ENCODE measurements around the gene MEF2C.

MEF2C gene

DNA sequence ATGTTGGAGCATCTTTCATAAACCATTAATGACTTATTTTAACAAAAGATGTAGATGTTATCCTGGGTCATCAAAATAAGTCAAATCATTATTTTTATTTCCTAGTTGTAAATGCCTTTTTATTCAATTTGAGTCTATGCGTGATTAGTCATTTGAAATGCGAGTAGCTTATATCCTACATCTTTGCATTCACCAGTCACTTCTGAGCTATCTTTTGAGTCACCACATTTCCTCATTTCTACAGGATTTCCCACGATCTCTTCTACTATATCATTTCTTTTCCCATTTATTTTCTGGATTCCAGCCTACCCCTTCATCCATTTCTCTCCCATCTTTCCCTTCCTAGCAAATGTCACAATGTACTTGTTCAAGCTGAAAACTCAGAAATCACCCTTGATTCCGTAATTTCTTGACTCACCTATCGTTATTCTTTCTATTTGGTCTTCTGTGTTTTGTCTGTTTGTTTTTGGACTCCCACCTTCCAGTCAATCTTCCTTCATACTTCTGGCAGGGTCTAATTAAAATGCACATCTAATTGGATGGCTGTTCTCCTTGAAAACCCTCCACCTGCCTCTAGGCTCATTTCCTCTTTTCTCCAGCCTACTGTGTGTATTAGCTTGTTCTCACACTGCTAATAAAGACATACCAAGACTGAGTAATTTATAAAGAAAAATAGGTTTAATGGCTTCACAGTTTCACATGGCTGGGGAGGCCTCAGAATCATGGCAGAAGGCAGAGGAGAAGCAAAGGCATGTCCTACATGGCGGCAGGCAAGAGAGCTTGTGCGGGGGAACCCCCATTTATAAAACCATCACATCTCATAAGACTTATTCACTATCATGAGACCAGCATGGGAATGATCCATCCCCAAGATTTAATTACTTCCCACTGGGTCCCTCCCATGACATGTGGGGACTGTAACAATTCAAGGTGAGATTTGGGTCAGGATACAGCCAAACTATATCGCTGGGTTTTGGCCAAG, 112.4 kb downstream of the MEF2C start:
- H3K4me2 ChIP-seq (ENCODE audit: low read length) = no peak overlapping the region
- no peaks in the 10 kb centered on the region for H3K9me2 ChIP-seq (ENCODE audit: low read depth, low read length)
- H3K4me3 ChIP-seq (ENCODE audit: low read depth, low read length, poor library complexity, severe bottlenecking) = no peak overlapping the region
- no peak overlapping the region for H2AFZ ChIP-seq (ENCODE audit: low read length)
- peaks cover 86% of the 10 kb centered on the region for H3K36me3 ChIP-seq (ENCODE audit: insufficient read depth, low read length)
- no peaks in the 10 kb centered on the region for H3K9me3 ChIP-seq (ENCODE audit: low read length)
- no peaks in the 10 kb centered on the region for H3K27me3 ChIP-seq (ENCODE audit: insufficient read depth, low read length)
- no peaks in the 10 kb centered on the region for H3K4me1 ChIP-seq (ENCODE audit: insufficient read depth, low read length, severe bottlenecking)
- H3K27ac ChIP-seq (ENCODE audit: low read depth, low read length, poor library complexity, severe bottlenecking) = no peak overlapping the region
- H3K9ac ChIP-seq (ENCODE audit: low read length) = no peak overlapping the region
- H3F3A ChIP-seq (ENCODE audit: insufficient read depth, low read length) = no peaks in the 10 kb centered on the region
- no peaks in the 10 kb centered on the region for H4K20me1 ChIP-seq (ENCODE audit: insufficient read depth, low read length)
- TF ChIP-seq, protein P1, sequence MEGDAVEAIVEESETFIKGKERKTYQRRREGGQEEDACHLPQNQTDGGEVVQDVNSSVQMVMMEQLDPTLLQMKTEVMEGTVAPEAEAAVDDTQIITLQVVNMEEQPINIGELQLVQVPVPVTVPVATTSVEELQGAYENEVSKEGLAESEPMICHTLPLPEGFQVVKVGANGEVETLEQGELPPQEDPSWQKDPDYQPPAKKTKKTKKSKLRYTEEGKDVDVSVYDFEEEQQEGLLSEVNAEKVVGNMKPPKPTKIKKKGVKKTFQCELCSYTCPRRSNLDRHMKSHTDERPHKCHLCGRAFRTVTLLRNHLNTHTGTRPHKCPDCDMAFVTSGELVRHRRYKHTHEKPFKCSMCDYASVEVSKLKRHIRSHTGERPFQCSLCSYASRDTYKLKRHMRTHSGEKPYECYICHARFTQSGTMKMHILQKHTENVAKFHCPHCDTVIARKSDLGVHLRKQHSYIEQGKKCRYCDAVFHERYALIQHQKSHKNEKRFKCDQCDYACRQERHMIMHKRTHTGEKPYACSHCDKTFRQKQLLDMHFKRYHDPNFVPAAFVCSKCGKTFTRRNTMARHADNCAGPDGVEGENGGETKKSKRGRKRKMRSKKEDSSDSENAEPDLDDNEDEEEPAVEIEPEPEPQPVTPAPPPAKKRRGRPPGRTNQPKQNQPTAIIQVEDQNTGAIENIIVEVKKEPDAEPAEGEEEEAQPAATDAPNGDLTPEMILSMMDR (IDR thresholded peaks at IDR 0.05; ENCODE audit: low read length) = no peak
- TF ChIP-seq EZH2 (IDR thresholded peaks at IDR 0.05; ENCODE audit: borderline replicate concordance, low read length) = no peak
- H3K79me2 ChIP-seq (ENCODE audit: insufficient read depth, low read length) = peaks cover under 1% of the 10 kb centered on the region; the same call in 1 of the 2 replicates

GRCh38 chr5:88769165-88769564, 113.8 kb downstream of the MEF2C start:
- Histone ChIP-seq H3K4me1 (ENCODE audit: insufficient read depth, low read length, severe bottlenecking) (no peaks in the 10 kb centered on the region), H3F3A (ENCODE audit: insufficient read depth, low read length) (no peaks in the 10 kb centered on the region), H3K79me2 (ENCODE audit: insufficient read depth, low read length) (no peaks in the 10 kb centered on the region), H3K4me3 (ENCODE audit: low read depth, low read length, poor library complexity, severe bottlenecking) (no peak overlapping the region), H3K9ac (ENCODE audit: low read length) (no peak overlapping the region), H3K36me3 (ENCODE audit: insufficient read depth, low read length) (peaks cover 85% of the 10 kb centered on the region), H2AFZ (ENCODE audit: low read length) (no peak overlapping the region), H3K9me2 (ENCODE audit: low read depth, low read length) (no peaks in the 10 kb centered on the region), H3K27me3 (ENCODE audit: insufficient read depth, low read length) (no peaks in the 10 kb centered on the region), H3K4me2 (ENCODE audit: low read length) (no peak overlapping the region), H3K27ac (ENCODE audit: low read depth, low read length, poor library complexity, severe bottlenecking) (no peak overlapping the region), H3K9me3 (ENCODE audit: low read length) (no peaks in the 10 kb centered on the region), H4K20me1 (ENCODE audit: insufficient read depth, low read length) (no peaks in the 10 kb centered on the region)
- TF ChIP-seq EZH2 (IDR thresholded peaks at IDR 0.05; ENCODE audit: borderline replicate concordance, low read length) = no peak

DNA sequence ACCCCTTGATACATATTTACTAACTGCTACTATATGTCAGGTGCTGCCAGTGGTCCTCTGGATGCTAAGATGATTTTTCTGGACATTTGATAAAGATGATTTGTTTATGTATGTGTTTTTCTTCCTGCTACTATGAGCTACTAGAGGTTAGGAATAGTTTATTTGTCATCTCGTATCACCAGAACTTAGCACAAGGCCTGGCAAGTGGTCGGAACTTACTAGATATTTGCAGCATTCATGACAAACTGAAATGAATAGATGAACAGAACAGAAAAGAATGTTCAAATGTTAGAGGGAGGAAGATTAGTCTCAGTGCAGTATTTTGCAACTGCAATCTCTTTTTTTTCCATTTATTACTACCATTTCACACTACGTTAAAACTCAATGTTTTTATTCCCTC, 114.6 kb downstream of the MEF2C start:
- Histone ChIP-seq H3K36me3 (ENCODE audit: insufficient read depth, low read length) (peaks cover 83% of the 10 kb centered on the region), H3K9me2 (ENCODE audit: low read depth, low read length) (no peaks in the 10 kb centered on the region), H4K20me1 (ENCODE audit: insufficient read depth, low read length) (no peaks in the 10 kb centered on the region), H3K9me3 (ENCODE audit: low read length) (no peaks in the 10 kb centered on the region), H3K79me2 (ENCODE audit: insufficient read depth, low read length) (no peaks in the 10 kb centered on the region), H2AFZ (ENCODE audit: low read length) (no peak overlapping the region), H3K4me1 (ENCODE audit: insufficient read depth, low read length, severe bottlenecking) (no peaks in the 10 kb centered on the region), H3K9ac (ENCODE audit: low read length) (no peak overlapping the region), H3K4me3 (ENCODE audit: low read depth, low read length, poor library complexity, severe bottlenecking) (no peak overlapping the region), H3K27me3 (ENCODE audit: insufficient read depth, low read length) (no peaks in the 10 kb centered on the region), H3K4me2 (ENCODE audit: low read length) (no peak overlapping the region), H3F3A (ENCODE audit: insufficient read depth, low read length) (no peaks in the 10 kb centered on the region), H3K27ac (ENCODE audit: low read depth, low read length, poor library complexity, severe bottlenecking) (no peak overlapping the region)
- TF ChIP-seq, protein P1 (IDR thresholded peaks at IDR 0.05; ENCODE audit: low read length) = no peak
